SK-N-SH (cell line): ENCODE measurements around the gene RTN3. TPM values are rescaled to one million over a fixed set of nuclear protein-coding genes. Genes with fewer than 3 reads are reported as not detected.

Experiments used
- CTCF ChIA-PET: fragments of 300-600, 350-600 bp; formaldehyde crosslinking; extraction: SDS; loops from one replicate; lab custom pipeline; 2021; lab: Yijun Ruan, JAX
- POLR2A ChIA-PET: fragments of 350-600 bp; sonication (Branson Sonifier 250); formaldehyde crosslinking; extraction: SDS; loops from one replicate; lab custom pipeline; 2020; ENCODE audit warnings: antibody characterized with exemption, inconsistent platforms; lab: Yijun Ruan, JAX
- DNase-seq: peaks from one replicate; pipeline ENCODE4 v3.0.0; 2012
- H2AFZ ChIP-seq: fragments of 200-600 bp; sonication (generic); 2 replicates; pipeline ENCODE4 v1.8.1; 2016; ENCODE audit warnings: antibody characterized with exemption, mild to moderate bottlenecking, low read depth
- H3F3A ChIP-seq: fragments of 200-600 bp; sonication (generic); replicated peaks from 2 replicates; pipeline ENCODE3; 2016; ENCODE audit warnings: antibody characterized with exemption, mild to moderate bottlenecking; ENCODE audit not compliant: insufficient read depth
- H3K27ac ChIP-seq, 2 experiments: fragments of 200-500 bp in 1 of 2; fragments of 200-600 bp in 1 of 2; sonication (Bioruptor generic) in 1 of 2; sonication (generic), shearing (Covaris generic) in 1 of 2; 2 replicates each; pipeline versions ENCODE4 v1.5.1 to v1.6.1; 2014 to 2016; ENCODE audit warnings: low read depth in 2 of 2, inconsistent platforms in 1 of 2, low read length in 1 of 2, mild to moderate bottlenecking in 1 of 2, mixed read lengths in 1 of 2
- H3K27me3 ChIP-seq: fragments of 200-600 bp; sonication (generic), shearing (Covaris generic); 2 replicates; pipeline ENCODE4 v1.6.1; 2016; ENCODE audit warnings: mixed run types; ENCODE audit not compliant: insufficient read depth
- H3K36me3 ChIP-seq, 2 experiments: fragments of 200-500 bp in 1 of 2; fragments of 200-600 bp in 1 of 2; sonication (Bioruptor generic) in 1 of 2; sonication (generic) in 1 of 2; replicated peaks in 1 of 2; 2 replicates each; pipeline versions ENCODE3 to v1.5.1; 2014 to 2016; ENCODE audit warnings: low read length in 1 of 2, mild to moderate bottlenecking in 1 of 2; ENCODE audit not compliant: insufficient read depth in 2 of 2, control insufficient read depth in 1 of 2
- H3K4me1 ChIP-seq, 2 experiments: fragments of 200-500 bp in 1 of 2; fragments of 200-600 bp in 1 of 2; sonication (Bioruptor generic) in 1 of 2; sonication (generic), shearing (Covaris generic) in 1 of 2; 2 replicates each; pipeline versions ENCODE4 v1.5.1 to v1.6.1; 2014 to 2016; ENCODE audit warnings: low read depth in 1 of 2, low read length in 1 of 2, mixed run types in 1 of 2; ENCODE audit not compliant: insufficient read depth in 2 of 2, control insufficient read depth in 1 of 2
- H3K4me2 ChIP-seq: fragments of 200-600 bp; sonication (generic), shearing (Covaris generic); 2 replicates; pipeline ENCODE4 v1.6.1; 2017; ENCODE audit warnings: mixed run types
- H3K4me3 ChIP-seq, 2 experiments: fragments of 200-500 bp in 1 of 2; fragments of 200-600 bp in 1 of 2; sonication (Bioruptor generic) in 1 of 2; sonication (generic), shearing (Covaris generic) in 1 of 2; 2 replicates each; pipeline versions ENCODE4 v1.5.1 to v1.8.1; 2014 to 2016; ENCODE audit warnings: low read depth in 2 of 2, inconsistent platforms in 1 of 2, low read length in 1 of 2, mild to moderate bottlenecking in 1 of 2, mixed read lengths in 1 of 2, moderate library complexity in 1 of 2
- H3K79me2 ChIP-seq: fragments of 200-600 bp; sonication (generic); 2 replicates; pipeline ENCODE4 v1.8.1; 2017; ENCODE audit warnings: mild to moderate bottlenecking; ENCODE audit not compliant: insufficient read depth
- H3K9ac ChIP-seq: fragments of 200-600 bp; sonication (generic); 2 replicates; pipeline ENCODE4 v1.6.1; 2017; ENCODE audit warnings: mixed run types
- H3K9me2 ChIP-seq: fragments of 200-600 bp; sonication (generic); 2 replicates; pipeline ENCODE4 v1.6.1; 2017; ENCODE audit warnings: mixed run types
- H3K9me3 ChIP-seq: fragments of 200-600 bp; sonication (generic); 2 replicates; pipeline ENCODE4 v1.6.1; 2017; ENCODE audit warnings: mixed run types, mild to moderate bottlenecking, moderate library complexity
- H4K20me1 ChIP-seq: fragments of 200-600 bp; sonication (generic); 2 replicates; pipeline ENCODE4 v1.6.1; 2017; ENCODE audit warnings: mild to moderate bottlenecking, mixed run types; ENCODE audit not compliant: insufficient read depth
- CTCF ChIP-seq: fragments of 200-600 bp; sonication (generic); IDR thresholded peaks from 2 replicates; pipeline ENCODE4 v1.6.1; 2017; ENCODE audit warnings: antibody characterized with exemption, mild to moderate bottlenecking, moderate library complexity
- EP300 ChIP-seq, 2 experiments: IDR thresholded peaks; 2 replicates each; pipeline versions ENCODE4 v1.4.0 to v1.6.1; 2012; ENCODE audit warnings: borderline replicate concordance in 1 of 2, low read depth in 1 of 2, low read length in 1 of 2
- EZH2phosphoT487 ChIP-seq: fragments of 200-600 bp; sonication (generic); IDR thresholded peaks from 2 replicates; pipeline ENCODE4 v1.6.1; 2017; ENCODE audit warnings: low read depth, mixed run types, mild to moderate bottlenecking, antibody characterized with exemption, moderate library complexity, borderline replicate concordance
- FOSL2 ChIP-seq: IDR thresholded peaks from 2 replicates; pipeline ENCODE4 v1.4.0; 2012; ENCODE audit warnings: low read depth, mild to moderate bottlenecking, moderate library complexity, borderline replicate concordance
- FOXM1 ChIP-seq: IDR thresholded peaks from 2 replicates; pipeline ENCODE4 v1.4.0; 2012; ENCODE audit warnings: low read depth, mild to moderate bottlenecking
- GATA2 ChIP-seq: sonication (generic); formaldehyde crosslinking; IDR thresholded peaks from 2 replicates; pipeline ENCODE4 v1.5.0; 2020; ENCODE audit warnings: mild to moderate bottlenecking, missing genetic modification reagents
- MXI1 ChIP-seq: IDR thresholded peaks from 2 replicates; pipeline ENCODE4 v1.6.1; 2012; ENCODE audit warnings: mild to moderate bottlenecking, low read depth, low read length, improper control_type of control experiment
- NFIC ChIP-seq: IDR thresholded peaks from 2 replicates; pipeline ENCODE4 v1.4.0; 2012; ENCODE audit warnings: borderline replicate concordance
- NRF1 ChIP-seq: IDR thresholded peaks from 2 replicates; pipeline ENCODE4 v1.6.1; 2012; ENCODE audit warnings: low read depth, mild to moderate bottlenecking, low read length
- PBX3 ChIP-seq: IDR thresholded peaks from 2 replicates; pipeline ENCODE4; 2012
- POLR2AphosphoS5 ChIP-seq: IDR thresholded peaks from 2 replicates; pipeline ENCODE4 v1.6.1; 2012; ENCODE audit warnings: low read depth, low read length
- RAD21 ChIP-seq: IDR thresholded peaks from 2 replicates; pipeline ENCODE4 v1.6.1; 2012; ENCODE audit warnings: mild to moderate bottlenecking, low read length
- RCOR1 ChIP-seq: fragments of 150-350 bp; IDR thresholded peaks from 2 replicates; pipeline ENCODE4 v1.6.1; 2017; ENCODE audit warnings: antibody characterized with exemption, low read length
- REST ChIP-seq: IDR thresholded peaks from 2 replicates; pipeline ENCODE4 v1.6.1; 2012; ENCODE audit warnings: mild to moderate bottlenecking, low read depth, low read length, moderate library complexity
- RFX5 ChIP-seq: IDR thresholded peaks from 2 replicates; pipeline ENCODE4 v1.6.1; 2012; ENCODE audit warnings: mild to moderate bottlenecking, improper control_type of control experiment, low read length
- RXRA ChIP-seq: IDR thresholded peaks from 2 replicates; pipeline ENCODE4 v1.4.0; 2012; ENCODE audit warnings: low read depth, mild to moderate bottlenecking, borderline replicate concordance
- SIN3A ChIP-seq: IDR thresholded peaks from 2 replicates; pipeline ENCODE4 v1.6.1; 2012; ENCODE audit warnings: low read depth, mild to moderate bottlenecking, low read length, moderate library complexity, borderline replicate concordance
- SMC3 ChIP-seq: IDR thresholded peaks from 2 replicates; pipeline ENCODE4 v1.6.1; 2012; ENCODE audit warnings: low read depth, low read length, improper control_type of control experiment
- TAF1 ChIP-seq: IDR thresholded peaks from 2 replicates; pipeline ENCODE4 v1.6.1; 2012; ENCODE audit warnings: low read depth, mild to moderate bottlenecking, low read length, moderate library complexity, borderline replicate concordance
- TCF12 ChIP-seq: IDR thresholded peaks from 2 replicates; pipeline ENCODE4 v1.4.0; 2012
- TEAD4 ChIP-seq: IDR thresholded peaks from 2 replicates; pipeline ENCODE4 v1.4.0; 2012; ENCODE audit warnings: mild to moderate bottlenecking, borderline replicate concordance; ENCODE audit not compliant: insufficient read depth
- USF1 ChIP-seq: IDR thresholded peaks from 2 replicates; pipeline ENCODE4 v1.4.0; 2012; ENCODE audit warnings: low read depth, borderline replicate concordance
- YY1 ChIP-seq: IDR thresholded peaks from 2 replicates; pipeline ENCODE4 v1.4.0; 2012; ENCODE audit warnings: low read depth, mild to moderate bottlenecking
- ZBTB33 ChIP-seq: IDR thresholded peaks from 2 replicates; pipeline ENCODE4 v1.4.0; 2012; ENCODE audit warnings: low read depth, borderline replicate concordance
- WGBS: methylation state at CpG from one replicate; pipeline ENCODE4 v1.1.6; 2017; ENCODE audit warnings: low lambda C conversion rate; 5-methylcytosine and 5-hydroxymethylcytosine counted together
- polyA plus RNA-seq, 3 experiments: library from polyadenylated mRNA; depleted of rRNA; stranded (reverse); fragments of >200 nt; gene quantifications; 2 replicates each; pipeline ENCODE4 v1.2.3, GENCODE V29; 2012

Gene RTN3
- polyA plus RNA-seq, 1 of the 3 experiments (the other 2 are of a cell fraction): 52.7 TPM

- 0% methylated on average over 1 of the region's 1 CpG for WGBS
- H3K4me2 ChIP-seq: peak overlapping the region; percentile 44; the same call in 1 of the 2 replicates
- peaks cover 67% of the 10 kb centered on the region for H4K20me1 ChIP-seq
- 0 out of 2 replicates have a peak, but pooled peaks have one; percentile 33 for TF ChIP-seq SIN3A
- no peak for TF ChIP-seq SMC3
- peak; percentile 43; the same call in 1 of the 2 replicates for TF ChIP-seq POLR2AphosphoS5
- no peak for TF ChIP-seq RCOR1
- TF ChIP-seq TAF1: no peak
- no peak for TF ChIP-seq RFX5
- no peak for TF ChIP-seq CTCF
- TF ChIP-seq FOSL2: peak; percentile 64; the same call in 1 of the 2 replicates
- no peak for TF ChIP-seq EZH2phosphoT487
- no peak for TF ChIP-seq TEAD4
- TF ChIP-seq GATA2: no peak
- TF ChIP-seq YY1: peak; percentile 78
- no peak for TF ChIP-seq ZBTB33
- TF ChIP-seq NFIC: no peak; the same call in 1 of the 2 replicates
- TF ChIP-seq RAD21: no peak
- TF ChIP-seq NRF1: no peak
- no peak for TF ChIP-seq PBX3
- 0 out of 2 replicates have a peak, but pooled peaks have one; percentile 33 for TF ChIP-seq REST
- no peak for TF ChIP-seq MXI1
- TF ChIP-seq FOXM1: no peak
- no peak for TF ChIP-seq USF1
- 0 out of 2 replicates have a peak, but pooled peaks have one; percentile 15 for TF ChIP-seq RXRA
- no peak; a peak in 1 of 4 replicates for TF ChIP-seq EP300 (IDR thresholded peaks at IDR 0.05; ENCODE audit: borderline replicate concordance in 1 of 2, low read depth in 1 of 2, low read length in 1 of 2)
- TF ChIP-seq TCF12: peak; percentile 47
Measured at GRCh38 chr11:63663809-63664208, 17.5 kb upstream of the RTN3 start.

More at GRCh38 chr11:63663809-63664208, 17.5 kb upstream of the RTN3 start:
- Histone ChIP-seq H3K27me3 (no peaks in the 10 kb centered on the region), H3K4me3 (no peak overlapping the region), H3K9me2 (no peaks in the 10 kb centered on the region), H3K27ac (peak overlapping the region; percentile 7 to 74; a peak in 3 of 4 replicates), H2AFZ (no peak overlapping the region), H3K79me2 (peaks cover 99% of the 10 kb centered on the region), H3K36me3 (peaks cover 0 to 15% of the 10 kb centered on the region in 2 experiments), H3K4me1 (peaks cover 0 to 35% of the 10 kb centered on the region in 2 experiments; a peak in 3 of 4 replicates), H3K9ac (no peak overlapping the region), H3F3A (peaks cover 19% of the 10 kb centered on the region), H3K9me3 (no peaks in the 10 kb centered on the region)
- CTCF ChIA-PET: interaction anchor here (1.1 to 1.5 kb wide), 2 partner anchors 9 to 19 kb away, joined by 3 to 4 read pairs; no protein-coding TSS in a partner anchor
- no peak for DNase-seq
- POLR2A ChIA-PET: no interaction called here
